Coronary artery (tissue), 2 donors: Measurements from ENCODE around the gene PHTF1.

Experiments used
- DNase-seq: peaks from one replicate; pipeline ENCODE4 v3.0.0-alpha.2; 2017; ENCODE audit warnings: low spot score
- H3K27ac ChIP-seq, 2 donors: fragments of 200-600 bp; sonication (generic); one replicate each; pipeline ENCODE4 v1.5.1; 2016 to 2019
- H3K4me3 ChIP-seq: fragments of 200-600 bp; sonication (generic); 2 replicates; pipeline ENCODE4 v1.5.1; 2016; ENCODE audit warnings: mild to moderate bottlenecking, moderate library complexity
- CTCF ChIP-seq: fragments of 200-600 bp; sonication (generic); IDR thresholded peaks from one replicate; pipeline ENCODE4 v1.5.1; 2019; ENCODE audit warnings: antibody characterized with exemption

Gene PHTF1

GRCh38 chr1:113691184-113691583 is 68.1 kb downstream of the PHTF1 start:
- Histone ChIP-seq H3K27ac (no peak overlapping the region), H3K4me3 (no peak overlapping the region)
- DNase-seq = no peak
- no peak for TF ChIP-seq CTCF

- H3K4me3 ChIP-seq = no peak overlapping the region
- DNase-seq = no peak
- peak overlapping the region; percentile 46 to 67 for H3K27ac ChIP-seq
- TF ChIP-seq CTCF = no peak
Observed at GRCh38 chr1:113686891-113687618, 72.2 kb downstream of the PHTF1 start.

- no peak for TF ChIP-seq CTCF
- no peak for DNase-seq
- Histone ChIP-seq H3K4me3 (no peak overlapping the region), H3K27ac (peak overlapping the region; percentile 19 to 32)
Observed at GRCh38 chr1:113684153-113684541, 75.1 kb downstream of the PHTF1 start.

- peak overlapping the region; percentile 19 to 55 for H3K27ac ChIP-seq
- no peak for DNase-seq
- H3K4me3 ChIP-seq = no peak overlapping the region
- no peak for TF ChIP-seq CTCF
Observed at GRCh38 chr1:113683384-113684152, 75.7 kb downstream of the PHTF1 start.

GRCh38 chr1:113681596-113682337 is 77.5 kb downstream of the PHTF1 start:
- no peak overlapping the region for H3K27ac ChIP-seq
- DNase-seq = no peak
- TF ChIP-seq CTCF = no peak
- H3K4me3 ChIP-seq = no peak overlapping the region

GRCh38 chr1:113678159-113678469 is 81.2 kb downstream of the PHTF1 start:
- no peak for DNase-seq
- Histone ChIP-seq H3K4me3 (no peak overlapping the region), H3K27ac (no peak overlapping the region)
- no peak for TF ChIP-seq CTCF
